GM12874 (cell line): Measurements from ENCODE around the gene ANKRD9.

ENCODE experiments used
- TF ChIP-seq, protein P1 (sequence below): IDR thresholded peaks from 2 replicates; pipeline ENCODE4 v1.5.1; 2011; ENCODE audit warnings: low read depth, mild to moderate bottlenecking, control low read depth, low read length, moderate library complexity; ENCODE audit not compliant: insufficient read depth

The ANKRD9 gene

DNA sequence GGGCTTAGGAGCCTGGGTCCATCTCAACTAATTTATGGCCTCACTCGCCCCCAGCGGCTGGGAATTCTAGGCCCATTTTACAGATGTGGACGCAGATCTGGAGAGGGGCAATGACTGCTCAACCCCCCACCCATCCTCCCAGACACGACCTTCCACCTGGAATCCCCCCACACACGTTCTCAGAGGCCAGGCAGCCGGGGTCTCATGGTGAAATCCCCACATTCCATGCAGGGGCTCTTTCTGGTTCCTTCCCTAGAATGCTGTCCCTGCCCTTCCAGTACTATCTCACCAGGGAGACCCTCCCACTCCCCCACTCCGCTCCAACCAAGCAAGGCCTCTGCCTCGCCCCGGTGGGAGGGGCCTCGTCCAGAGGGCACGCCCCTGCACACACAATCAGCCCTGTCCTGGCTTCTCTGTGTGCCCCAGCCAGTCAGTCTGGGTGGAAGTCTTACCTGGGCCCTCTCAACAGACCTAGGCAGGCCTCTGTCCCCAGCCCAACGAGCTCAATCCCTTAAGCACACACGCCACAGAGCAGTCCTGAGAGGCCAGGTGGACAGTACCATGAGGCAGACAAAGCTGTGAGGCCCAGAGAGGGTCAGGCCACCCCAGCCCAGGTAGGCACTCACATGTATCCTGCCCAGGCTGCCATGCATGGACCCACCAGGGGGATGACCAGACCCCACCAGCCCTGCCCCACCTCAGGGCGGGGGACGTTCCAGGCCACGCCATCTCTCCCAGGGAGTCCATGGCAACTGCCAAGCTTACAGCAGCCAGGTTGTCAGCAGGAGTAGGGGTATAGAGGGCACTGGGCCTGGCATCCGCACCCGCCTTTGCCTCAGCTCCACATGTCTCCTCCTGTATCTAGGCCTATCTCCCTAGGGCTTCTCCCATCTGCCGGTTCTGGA is 1.3 kb upstream of the ANKRD9 start:
- TF ChIP-seq, protein P1, sequence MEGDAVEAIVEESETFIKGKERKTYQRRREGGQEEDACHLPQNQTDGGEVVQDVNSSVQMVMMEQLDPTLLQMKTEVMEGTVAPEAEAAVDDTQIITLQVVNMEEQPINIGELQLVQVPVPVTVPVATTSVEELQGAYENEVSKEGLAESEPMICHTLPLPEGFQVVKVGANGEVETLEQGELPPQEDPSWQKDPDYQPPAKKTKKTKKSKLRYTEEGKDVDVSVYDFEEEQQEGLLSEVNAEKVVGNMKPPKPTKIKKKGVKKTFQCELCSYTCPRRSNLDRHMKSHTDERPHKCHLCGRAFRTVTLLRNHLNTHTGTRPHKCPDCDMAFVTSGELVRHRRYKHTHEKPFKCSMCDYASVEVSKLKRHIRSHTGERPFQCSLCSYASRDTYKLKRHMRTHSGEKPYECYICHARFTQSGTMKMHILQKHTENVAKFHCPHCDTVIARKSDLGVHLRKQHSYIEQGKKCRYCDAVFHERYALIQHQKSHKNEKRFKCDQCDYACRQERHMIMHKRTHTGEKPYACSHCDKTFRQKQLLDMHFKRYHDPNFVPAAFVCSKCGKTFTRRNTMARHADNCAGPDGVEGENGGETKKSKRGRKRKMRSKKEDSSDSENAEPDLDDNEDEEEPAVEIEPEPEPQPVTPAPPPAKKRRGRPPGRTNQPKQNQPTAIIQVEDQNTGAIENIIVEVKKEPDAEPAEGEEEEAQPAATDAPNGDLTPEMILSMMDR, result no peak

DNA sequence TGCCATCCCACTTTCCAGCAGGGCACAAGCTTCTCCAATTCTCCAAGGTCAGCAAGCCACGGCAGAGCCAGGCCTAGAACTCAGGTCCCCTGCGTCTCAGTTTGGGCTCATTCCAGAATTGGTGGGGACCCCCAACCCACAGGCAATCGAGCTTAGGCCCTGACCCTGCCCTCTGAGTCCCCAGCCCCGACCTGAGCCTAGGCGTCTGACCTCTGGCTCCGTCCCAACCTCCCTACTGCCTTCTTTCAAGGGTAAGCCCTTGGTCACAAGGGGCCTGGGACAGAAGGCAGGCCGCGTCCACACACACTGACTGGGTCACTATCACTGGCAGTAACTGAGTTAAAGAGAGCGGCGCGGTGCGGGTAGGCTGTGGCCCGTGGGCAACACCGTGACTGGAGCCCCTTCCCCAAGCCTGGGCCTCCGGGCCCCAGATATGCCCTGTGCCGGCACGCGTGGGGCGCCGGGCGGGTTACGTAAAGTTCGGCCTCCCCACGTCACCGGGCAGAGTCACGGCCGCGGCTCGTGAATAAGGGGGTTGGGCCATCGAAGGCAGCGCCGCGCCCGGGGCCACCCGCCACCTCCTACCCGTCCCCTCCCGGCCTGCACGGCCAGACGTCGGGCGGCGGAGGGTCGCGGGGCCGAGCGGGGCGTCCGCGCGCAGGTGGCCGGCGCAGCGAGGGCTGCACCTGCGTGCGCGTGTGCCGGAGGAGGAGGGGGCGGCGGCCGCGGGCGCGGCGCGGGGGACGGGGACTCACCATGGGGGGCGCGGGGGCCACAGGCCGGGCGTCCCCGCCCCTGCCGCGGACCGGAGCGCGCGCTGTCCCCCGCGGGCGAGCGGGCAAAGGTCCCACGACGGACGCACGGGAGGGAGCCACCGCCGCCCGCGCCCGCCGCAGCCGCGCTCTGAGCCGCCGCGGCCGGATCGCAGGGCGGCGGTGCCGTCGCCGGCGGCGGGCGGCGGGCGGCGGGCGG is 516 bp downstream of the ANKRD9 start:
- TF ChIP-seq, protein P1, result no peak

DNA sequence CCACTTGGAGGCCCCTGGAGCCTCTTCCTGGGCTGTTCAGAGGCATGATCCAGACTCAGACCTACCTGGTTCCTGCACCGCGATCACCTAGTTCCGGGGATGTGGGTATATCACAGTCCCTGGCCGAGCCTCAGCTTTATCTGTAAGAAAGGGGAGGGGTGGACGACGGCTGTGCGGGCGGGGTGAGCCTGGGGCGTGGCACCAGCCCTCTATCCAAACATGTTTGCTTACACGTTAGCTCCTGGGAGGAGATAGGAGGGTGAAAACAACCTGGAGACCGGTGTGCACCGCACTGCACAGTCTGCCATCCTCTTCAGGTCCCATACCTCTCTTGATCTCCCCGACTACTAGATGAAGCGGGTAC is 1.2 kb downstream of the ANKRD9 start:
- TF ChIP-seq, protein P1, result no peak

DNA sequence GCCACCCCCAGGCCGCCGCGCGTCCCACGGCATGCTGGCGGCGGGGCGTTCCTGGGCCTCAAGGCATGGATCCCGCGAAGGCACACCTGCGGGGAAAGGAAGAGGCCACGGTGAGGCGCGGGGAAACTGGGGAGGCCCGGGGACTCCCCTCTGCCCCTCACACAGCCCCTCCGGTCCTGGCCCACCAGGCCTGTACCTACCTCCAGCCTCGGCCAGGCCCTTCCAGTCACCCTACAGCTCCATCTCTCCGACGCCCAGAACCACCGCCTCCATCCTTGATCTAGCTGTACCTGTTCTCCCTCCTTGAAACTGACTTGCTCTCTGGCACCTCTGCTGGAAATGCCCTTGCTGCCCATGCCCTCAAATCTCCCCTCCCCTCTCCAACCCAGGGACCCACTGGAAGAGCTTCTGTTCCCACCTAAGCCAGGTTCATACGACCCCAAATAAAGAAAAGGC is 1.7 kb downstream of the ANKRD9 start:
- TF ChIP-seq, protein P1, result no peak; the same call in 1 of the 2 replicates

DNA sequence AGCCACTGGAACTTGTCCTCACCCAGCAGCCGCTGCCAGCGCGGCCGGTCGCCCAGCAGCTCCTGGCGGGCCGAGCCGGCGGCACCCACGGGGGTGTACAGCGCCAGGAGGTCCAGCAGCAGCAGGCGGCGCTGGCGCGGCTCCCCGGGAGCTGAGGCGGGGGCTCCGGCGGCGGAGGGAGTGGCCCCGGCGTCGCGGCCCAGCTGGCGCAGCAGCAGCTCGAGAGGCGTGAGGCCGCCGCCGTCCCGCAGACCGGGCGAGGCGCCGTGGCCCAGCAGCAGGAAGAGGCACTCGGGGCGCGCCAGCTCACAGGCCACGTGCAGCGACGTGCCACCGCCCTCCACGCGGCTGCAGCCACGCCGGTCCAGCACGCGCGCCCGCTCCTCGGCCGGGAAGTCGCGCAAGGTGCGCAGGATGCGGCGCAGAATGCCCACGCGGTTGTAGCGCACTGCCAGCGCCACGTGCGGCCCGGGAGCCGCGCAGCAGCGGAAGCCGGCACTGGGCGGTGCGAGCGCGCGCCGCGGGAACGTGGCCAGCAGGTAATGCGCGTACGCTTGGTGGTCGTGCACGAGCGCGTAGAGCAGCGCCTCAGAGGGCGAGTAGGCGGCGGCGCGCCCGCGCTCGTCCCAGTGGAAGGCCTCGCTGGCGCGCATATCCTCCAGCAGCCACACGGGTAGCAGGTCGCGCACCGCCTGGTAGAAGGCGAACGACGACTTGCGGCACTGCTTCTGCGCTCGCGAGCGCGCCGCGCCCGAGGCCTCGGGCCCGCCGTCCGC is 2.3 kb downstream of the ANKRD9 start:
- TF ChIP-seq, protein P1, result no peak

DNA sequence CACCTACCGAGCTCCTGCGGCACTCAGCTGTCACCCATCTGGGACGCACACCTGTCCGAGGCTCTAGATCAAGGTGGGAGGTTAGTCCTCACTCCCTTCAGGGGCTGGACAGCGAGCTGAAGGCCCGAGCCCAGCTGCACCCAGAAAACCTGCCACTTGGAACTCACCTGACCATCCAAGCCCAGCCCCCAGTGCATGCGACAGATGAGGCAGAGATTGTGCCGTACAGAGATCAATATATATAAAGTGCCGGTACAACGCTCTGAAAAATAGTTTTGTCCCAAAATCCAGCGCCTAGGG is 3.0 kb downstream of the ANKRD9 start:
- TF ChIP-seq, protein P1, result no peak
